Renal cortical epithelial cell (primary cell): ENCODE measurements around the gene ISY1. TPM values are rescaled to one million over a fixed set of nuclear protein-coding genes. Genes with fewer than 3 reads are reported as not detected.
"Not testable (repeated sequence)": the region's sequence is repeated elsewhere in the genome, so short reads cannot be mapped to it uniquely, and the experiment has no call there.

ENCODE experiments used
- DNase-seq: peaks from one replicate; pipeline ENCODE4 v3.0.0-alpha.2; 2011; ENCODE audit warnings: low read depth
- total RNA-seq: library from RNA; depleted of rRNA; stranded (reverse); fragments of >200 nt; gene quantifications from 2 replicates; pipeline ENCODE4 v1.2.3, GENCODE V29; 2014

ISY1 gene
- total RNA-seq, 1 donor from 2014 or later = 18.7 TPM

DNA sequence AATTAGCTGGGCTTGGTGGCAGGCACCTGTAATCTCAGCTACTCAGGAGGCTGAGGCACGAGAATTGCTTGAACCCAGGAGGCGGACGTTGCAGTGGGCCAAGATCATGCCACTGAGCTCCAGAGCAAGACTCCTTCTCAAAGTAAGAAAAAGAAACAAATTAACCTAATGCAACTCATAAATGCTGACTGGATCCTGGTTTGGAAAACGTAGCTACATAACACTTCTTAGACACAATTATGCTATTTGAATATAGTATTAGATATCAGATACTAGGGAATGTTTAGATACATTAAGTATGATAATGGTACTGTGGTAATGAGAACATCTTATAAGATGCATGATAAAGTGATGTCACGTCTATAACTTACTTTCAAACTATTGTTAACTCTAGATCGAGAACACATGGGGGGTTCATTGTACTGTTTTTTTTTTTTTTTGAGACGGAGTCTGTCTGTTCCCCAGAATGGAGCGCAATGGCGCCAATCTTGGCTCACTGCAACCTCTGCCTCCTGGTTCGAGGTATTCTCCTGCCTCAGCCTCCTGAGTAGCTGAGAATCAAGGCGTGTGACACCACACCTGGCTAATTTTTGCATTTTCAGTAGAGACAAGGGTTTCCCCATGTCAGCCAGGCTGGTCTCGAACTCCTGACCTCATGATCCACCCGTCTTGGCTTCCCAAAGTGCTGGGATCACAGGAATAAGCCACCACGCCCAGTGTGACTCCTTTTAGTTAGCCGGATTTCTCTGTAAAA is 5.9 kb upstream of the ISY1 start:
- DNase-seq = no peak

- DNase-seq = not testable (repeated sequence)
Measured at GRCh38 chr3:129165594-129165993, 4.7 kb upstream of the ISY1 start.

DNA sequence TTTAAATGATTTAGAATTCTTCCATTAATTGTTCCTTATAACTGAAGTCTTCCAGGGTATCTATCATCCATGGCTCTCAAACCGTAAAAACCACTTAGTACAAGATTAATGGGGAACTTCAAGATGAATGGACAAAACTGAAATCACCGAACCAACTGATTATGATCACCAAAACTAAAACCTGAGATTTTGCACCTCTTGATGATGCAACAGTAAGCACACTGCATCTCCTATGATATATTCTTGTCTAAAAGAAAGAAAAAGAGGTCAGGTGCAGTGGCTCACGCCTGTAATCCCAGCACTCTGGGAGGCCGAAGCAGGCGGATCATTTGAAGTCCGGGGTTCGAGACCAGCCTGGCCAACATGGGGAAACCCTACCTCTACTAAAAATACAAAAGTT is 3.6 kb upstream of the ISY1 start:
- DNase-seq = no peak

GRCh38 chr3:129162729-129163579 is 2.1 kb upstream of the ISY1 start:
- no peak for DNase-seq

DNA sequence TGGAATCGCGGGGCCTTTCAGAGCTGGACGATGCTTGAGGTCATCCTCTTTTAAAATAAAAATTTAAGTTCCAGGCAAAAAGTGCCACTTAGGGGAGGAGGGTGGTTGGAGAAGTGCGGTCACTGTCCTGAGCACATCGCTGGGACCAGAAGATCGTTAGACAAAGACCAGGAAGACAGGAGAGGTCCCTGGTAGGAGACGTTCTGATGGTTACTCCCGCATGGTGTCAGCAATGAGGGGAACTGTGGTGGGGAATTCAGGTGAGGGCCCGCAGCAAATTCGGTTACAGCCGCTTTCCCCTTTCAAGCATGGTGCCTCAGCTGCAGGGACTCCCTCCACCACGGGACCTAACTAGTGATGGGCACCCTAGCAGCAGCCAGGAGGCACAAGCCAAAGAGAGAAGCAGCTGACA is 1.0 kb upstream of the ISY1 start:
- no peak for DNase-seq

DNA sequence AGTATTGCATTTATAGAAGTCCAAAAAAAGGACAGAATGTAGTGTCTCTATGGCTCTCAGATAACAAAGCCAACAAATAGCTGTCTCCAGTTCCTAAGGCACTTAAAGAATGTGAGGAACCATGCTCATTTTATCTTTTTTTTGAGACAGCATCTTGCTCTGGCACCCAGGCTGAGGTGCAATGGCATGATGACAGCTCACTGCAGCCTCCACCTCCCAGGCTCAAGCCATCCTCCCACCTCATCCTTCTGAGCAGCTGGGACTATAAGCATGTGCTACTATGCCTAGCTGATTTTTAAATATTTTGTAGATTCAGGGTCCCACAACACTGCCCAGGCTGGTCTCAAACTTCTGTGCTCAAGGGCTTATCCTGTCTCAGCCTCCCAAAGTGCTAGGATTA is 16.1 kb downstream of the ISY1 start:
- DNase-seq = no peak

- DNase-seq = not testable (repeated sequence)
Measured at GRCh38 chr3:129141011-129141410, 19.9 kb downstream of the ISY1 start.

DNA sequence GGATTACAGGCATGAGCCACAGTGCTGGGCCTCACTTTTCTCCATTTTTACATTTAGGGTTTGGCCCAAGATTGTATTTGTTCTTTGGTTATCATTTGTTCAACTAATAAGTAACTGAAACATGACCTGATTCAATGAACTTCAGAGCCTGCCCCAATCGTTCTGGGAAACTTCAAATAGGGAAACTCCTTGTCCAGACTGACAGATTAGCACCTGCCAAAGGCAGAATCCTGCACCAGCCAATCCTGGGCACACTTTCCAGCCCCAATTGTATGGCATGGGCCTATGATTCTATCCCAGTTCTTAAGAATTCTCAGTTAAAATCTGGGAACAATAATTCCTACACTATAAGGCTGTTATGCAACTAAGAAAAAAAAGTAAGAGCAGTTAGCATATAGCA is 21.0 kb downstream of the ISY1 start:
- no peak for DNase-seq

DNA sequence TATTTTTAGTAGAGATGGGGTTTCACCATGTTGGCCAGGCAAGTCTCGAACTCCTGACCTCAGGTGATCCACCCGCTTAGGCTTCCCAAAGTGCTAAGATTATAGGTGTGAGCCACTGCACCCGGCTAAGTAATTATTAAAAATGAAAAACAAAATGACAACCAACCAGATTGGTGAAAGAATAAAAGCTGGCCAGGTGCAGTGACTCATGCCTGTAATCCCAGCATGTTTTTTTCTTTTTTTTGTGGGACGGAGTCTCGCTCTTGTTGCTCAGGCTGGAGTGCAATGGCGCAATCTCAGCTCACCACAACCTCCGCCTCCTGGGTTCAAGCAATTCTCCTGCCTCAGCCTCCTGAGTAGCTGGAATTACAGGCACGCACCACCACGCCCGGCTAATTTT is 24.6 kb downstream of the ISY1 start:
- DNase-seq = not testable (repeated sequence)

- DNase-seq = no peak
Measured at GRCh38 chr3:129132097-129132866, 28.6 kb downstream of the ISY1 start.

GRCh38 chr3:129131465-129132088 is 29.3 kb downstream of the ISY1 start:
- no peak for DNase-seq

DNA sequence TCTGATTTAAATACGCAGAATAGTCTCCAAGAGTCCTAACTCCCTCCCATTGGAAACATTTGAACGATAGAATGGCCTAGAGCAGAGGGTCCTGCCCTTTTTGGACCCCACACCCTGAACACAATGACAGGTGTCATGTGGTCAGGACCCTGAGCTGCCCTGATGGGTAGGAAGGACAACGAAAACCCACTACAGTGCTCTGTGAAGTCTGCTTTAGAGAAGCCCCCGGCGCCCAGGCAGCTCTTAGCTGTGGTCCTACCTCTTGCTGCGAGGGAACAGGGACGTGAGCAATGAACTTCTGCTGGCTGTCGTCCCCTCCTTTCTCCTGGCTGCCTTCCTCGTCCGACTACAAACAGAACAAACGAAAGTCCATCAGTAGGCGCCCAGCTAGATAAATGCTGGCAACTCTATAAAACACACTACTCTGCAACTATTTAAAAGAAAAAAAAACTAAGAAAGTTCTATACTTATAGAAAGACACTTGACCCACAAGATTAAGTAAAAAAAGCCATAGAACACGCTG is 30.5 kb downstream of the ISY1 start:
- DNase-seq = no peak

DNA sequence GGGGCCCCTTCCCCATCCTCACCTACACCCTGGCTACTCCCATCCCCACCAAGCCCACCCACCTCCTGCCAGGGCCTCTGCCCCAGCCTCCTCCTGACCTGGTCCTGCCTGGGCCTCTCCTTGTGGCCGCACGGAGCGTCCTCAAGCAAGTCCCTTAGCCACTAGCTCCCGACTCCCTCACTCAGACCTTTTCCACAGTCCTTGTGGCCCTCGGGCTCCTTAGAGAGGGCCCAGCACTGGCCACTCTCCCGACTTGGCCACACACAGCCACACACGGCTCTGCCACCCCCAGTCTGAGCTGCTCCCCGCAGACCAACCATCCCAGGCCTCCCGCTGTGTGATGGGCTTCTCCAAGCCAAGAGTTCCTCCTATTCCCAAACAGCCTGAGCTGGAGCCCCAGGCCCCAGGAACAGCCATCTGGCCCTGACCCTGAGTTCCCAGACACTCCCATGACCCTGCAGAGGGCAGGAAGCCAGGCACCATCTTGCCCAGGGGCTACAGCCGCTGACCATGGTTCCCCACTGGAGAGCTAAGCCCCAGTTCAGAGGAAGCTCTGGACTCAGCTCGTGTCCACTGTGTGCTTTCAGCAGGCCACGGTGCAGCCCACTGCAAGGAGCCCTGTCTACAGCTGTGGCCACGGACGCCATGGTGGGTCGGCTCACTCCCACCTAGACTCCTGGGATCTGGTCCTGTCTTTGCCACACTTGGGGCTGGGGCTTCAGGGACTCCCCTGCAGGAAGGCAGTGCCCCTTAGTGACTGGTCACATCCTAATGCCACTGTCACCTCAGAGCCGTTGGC is 32.3 kb downstream of the ISY1 start:
- no peak for DNase-seq

DNA sequence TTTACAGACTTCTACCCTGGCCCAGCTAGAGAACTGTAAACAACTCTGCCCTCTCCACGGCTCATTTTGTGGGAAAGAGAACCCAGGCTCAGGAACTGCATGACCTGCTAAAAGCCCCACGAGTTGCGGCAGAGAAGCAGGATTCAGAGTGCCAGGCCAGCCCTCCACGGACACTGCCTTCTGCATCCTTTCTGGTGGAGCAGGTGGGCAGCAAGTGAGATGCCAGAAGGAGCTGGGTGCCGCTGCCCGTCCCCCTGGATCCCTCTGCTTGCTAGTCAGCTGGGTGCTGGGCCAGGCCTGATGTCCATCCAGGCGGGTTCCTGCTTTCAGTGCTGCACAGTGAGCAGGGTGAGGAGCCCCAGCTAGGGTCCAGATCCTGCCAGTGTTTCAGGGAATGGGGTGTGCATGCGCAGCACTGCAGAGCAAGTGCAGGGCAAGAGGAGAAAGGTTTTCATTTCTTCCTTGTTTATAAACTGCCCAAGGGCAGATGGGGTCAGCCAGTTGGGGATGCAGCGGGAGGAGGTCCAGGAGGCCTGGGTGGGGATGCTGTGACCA is 34.1 kb downstream of the ISY1 start:
- no peak for DNase-seq

DNA sequence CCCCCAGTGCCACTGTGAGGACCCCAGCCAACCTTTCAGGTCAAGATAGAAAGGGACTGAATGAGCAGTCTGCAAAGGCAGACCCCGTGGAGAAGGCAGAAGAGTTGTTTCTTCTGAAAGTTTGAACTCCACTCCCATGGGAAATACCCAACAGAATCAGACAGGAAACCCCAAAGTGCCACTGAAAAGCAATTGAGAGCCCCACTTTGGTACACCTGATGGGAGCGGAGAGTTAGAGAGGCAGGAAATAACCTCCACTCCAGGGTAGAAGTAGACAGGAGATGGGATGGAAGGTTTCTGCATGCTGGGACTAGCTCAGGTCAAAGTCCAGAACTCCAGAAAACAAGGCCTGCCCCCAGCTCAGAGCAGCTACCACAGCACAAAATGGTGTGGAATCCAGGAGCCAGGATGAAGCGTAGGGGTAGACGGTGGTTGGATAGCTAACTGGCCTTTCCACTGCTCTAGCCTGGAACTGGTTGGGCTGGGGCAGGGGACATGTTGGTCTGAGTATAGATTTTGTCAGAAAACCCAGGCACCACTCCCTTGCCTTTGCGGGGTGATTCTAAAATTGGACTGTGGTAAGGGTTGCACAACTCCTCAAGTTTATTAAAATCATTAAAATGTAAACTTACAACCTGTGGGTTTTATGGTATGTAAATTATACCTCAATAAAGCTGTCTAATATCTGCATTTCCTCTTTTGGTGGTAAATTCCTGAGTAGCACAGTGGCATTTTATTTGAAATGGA is 37.4 kb downstream of the ISY1 start:
- no peak for DNase-seq

DNA sequence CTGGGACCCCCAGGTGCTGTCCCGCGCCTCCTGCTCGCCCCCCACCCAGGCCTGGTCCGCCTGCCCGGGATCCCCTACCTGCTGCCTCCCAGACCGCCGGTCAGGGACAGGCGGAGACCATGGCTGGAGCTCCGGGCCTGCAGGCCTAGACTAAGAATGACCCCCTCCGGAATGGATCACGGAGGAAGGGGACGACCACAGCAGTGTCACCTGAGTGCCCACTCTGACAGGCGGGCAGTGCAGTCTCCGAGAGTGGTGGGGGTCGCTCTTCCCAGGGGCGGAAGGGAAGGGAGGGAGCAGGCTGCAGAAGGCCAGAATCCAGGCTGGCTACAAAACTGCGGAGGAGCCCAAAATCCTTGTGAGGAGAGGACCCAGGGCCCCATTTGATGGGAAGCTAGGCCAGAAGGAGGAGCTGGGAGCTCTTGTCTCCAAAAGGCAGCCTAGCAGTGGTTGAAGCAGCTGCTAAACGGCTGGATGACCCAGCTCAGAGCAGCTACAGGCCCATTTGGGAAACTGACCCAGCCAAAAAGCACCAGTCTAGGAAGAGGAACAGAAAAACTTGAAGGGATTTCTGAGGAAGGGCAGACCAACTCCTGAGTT is 38.4 kb downstream of the ISY1 start:
- DNase-seq = no peak

DNA sequence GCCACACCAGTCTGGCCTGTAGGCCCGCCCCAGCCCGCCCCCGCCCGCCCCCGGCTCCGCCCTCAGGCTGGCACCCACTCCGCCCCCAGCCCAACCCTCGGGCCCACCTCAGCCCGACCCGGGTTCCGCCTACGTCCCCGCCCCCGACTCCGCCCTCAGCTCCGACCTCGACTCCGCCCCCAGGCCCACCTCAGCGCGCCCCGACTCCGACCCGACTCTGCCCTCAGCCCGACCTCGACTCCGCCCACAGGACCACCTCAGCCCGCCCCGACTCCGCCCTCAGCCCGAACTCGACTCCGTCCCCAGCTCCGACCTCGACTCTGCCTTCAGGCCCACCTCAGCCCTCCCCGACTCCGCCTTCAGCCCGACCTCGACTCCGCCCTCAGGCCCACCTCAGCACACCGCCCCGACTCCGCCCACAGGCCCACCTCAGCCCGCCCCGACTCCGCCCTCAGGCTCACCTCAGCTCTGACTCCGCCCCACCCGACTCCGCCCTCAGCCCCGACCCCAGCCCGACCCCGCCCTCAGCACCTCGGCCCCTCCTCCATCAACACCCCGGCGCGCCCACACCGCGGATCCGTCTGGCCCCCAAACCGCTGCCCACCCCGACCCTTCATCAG is 39.0 kb downstream of the ISY1 start, which contains the start of gene RAB43:
RAB43 (minus strand) TSS at position 13 of the 620 bp plus-strand sequence. CDS start 315 bp downstream, outside the sequence.
- peak; percentile 63 for DNase-seq

DNA sequence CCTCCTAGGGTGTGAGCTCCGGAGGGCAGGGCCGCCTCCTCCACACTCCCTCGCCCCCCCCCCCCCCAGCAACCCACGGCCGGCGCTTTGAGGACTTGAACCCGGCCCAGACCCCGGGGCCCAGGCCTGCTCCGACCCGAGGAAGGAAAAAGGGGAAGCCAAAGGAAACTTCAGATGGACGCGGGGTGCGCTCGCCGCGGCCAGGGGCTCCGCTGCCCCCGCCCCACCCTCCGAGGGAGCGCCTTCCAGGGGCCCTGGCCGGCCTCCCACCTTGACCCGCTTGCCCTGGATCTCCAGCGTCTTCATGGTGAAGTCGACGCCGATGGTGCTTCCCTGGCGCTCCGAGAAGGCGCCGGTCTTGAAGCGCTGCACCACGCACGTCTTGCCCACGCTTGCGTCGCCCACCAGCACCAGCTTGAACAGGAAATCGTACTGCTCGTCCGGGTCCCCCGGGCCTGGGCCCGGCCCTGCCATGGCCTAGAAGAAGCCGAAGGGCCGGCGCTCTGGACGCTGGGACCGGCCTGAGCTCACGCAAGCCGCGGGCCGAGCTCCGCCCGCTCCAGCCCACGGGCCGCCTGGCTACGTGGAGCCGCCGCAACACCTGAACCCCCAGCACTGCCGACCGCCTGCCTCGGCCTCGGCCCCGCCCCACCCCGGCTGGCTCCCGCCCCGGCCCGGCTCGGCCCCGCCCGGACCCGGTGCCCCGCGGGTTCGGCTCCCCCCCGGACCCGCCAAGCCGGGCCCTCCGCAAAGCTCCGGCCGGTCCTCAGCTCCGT is 39.7 kb downstream of the ISY1 start:
- peak; percentile 18 for DNase-seq
